ENCODE results near the gene DPF1. TPM values are rescaled to one million over a fixed set of nuclear protein-coding genes. Genes with fewer than 3 reads are reported as not detected.

The DPF1 gene
- total RNA-seq, 1 donor from 2014 or later = 6.0 TPM

- Mint-ChIP-seq H3K9me3 (ENCODE audit: unreplicated experiment) (no peaks in the 10 kb centered on the region), H3K36me3 (ENCODE audit: low read depth, unreplicated experiment) (peaks cover 2% of the 10 kb centered on the region), H3K4me1 (ENCODE audit: unreplicated experiment) (peaks cover 29% of the 10 kb centered on the region), H3K27ac (ENCODE audit: unreplicated experiment) (no peak overlapping the region), H3K27me3 (ENCODE audit: unreplicated experiment) (peaks cover 11% of the 10 kb centered on the region), H3K4me3 (ENCODE audit: unreplicated experiment) (no peak overlapping the region)
- DNase-seq (ENCODE audit: low spot score) = no peak
- no peak for TF ChIP-seq CTCF (IDR thresholded peaks at IDR 0.05; ENCODE audit: unreplicated experiment)
These were observed 43.9 kb upstream of the DPF1 start for GRCh38 chr19:38267761-38268483.

- Mint-ChIP-seq H3K4me1 (ENCODE audit: unreplicated experiment) (peaks cover 29% of the 10 kb centered on the region), H3K27ac (ENCODE audit: unreplicated experiment) (no peak overlapping the region), H3K36me3 (ENCODE audit: low read depth, unreplicated experiment) (peaks cover 3% of the 10 kb centered on the region), H3K4me3 (ENCODE audit: unreplicated experiment) (no peak overlapping the region), H3K27me3 (ENCODE audit: unreplicated experiment) (peaks cover 11% of the 10 kb centered on the region), H3K9me3 (ENCODE audit: unreplicated experiment) (no peaks in the 10 kb centered on the region)
- DNase-seq (ENCODE audit: low spot score) = no peak
- TF ChIP-seq CTCF (IDR thresholded peaks at IDR 0.05; ENCODE audit: unreplicated experiment) = no peak
These were observed 43.1 kb upstream of the DPF1 start for GRCh38 chr19:38266981-38267597.

DNA sequence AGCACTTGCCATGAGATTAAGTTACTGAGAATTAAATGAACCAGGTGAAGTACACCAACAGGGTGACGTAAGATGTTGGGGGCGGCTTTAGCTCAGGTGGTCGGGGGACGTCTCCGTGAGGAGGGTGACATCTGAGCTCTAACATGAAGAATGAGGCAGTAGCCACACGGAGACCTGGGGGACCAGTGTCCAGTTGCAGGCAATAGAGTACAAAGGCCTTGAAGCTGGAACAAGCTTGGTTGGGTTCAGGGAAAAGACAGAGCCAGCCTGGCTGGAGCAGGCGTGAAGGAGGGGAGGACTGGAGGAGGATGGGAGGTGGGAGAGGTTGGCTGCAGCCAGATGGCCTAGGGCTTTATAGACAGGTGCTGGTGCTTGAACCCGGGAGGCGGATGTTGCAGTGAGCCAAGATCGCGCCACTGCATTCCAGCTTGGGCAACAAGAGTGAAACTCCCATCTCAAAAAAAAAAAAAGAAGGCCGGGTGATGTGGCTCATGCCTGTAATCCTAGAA lies 42.0 kb upstream of the DPF1 start:
- Mint-ChIP-seq H3K4me1 (ENCODE audit: unreplicated experiment) (peaks cover 29% of the 10 kb centered on the region), H3K4me3 (ENCODE audit: unreplicated experiment) (no peak overlapping the region), H3K27ac (ENCODE audit: unreplicated experiment) (no peak overlapping the region), H3K27me3 (ENCODE audit: unreplicated experiment) (peaks cover 11% of the 10 kb centered on the region), H3K36me3 (ENCODE audit: low read depth, unreplicated experiment) (peaks cover 3% of the 10 kb centered on the region), H3K9me3 (ENCODE audit: unreplicated experiment) (no peaks in the 10 kb centered on the region)
- no peak for DNase-seq (ENCODE audit: low spot score)
- TF ChIP-seq CTCF (IDR thresholded peaks at IDR 0.05; ENCODE audit: unreplicated experiment) = no peak

- Mint-ChIP-seq H3K36me3 (ENCODE audit: low read depth, unreplicated experiment) (peaks cover 3% of the 10 kb centered on the region), H3K4me1 (ENCODE audit: unreplicated experiment) (peaks cover 29% of the 10 kb centered on the region), H3K9me3 (ENCODE audit: unreplicated experiment) (no peaks in the 10 kb centered on the region), H3K4me3 (ENCODE audit: unreplicated experiment) (peak overlapping the region; percentile 96), H3K27me3 (ENCODE audit: unreplicated experiment) (peaks cover 11% of the 10 kb centered on the region), H3K27ac (ENCODE audit: unreplicated experiment) (peak overlapping the region; percentile 76)
- TF ChIP-seq CTCF (IDR thresholded peaks at IDR 0.05; ENCODE audit: unreplicated experiment) = no peak
- no peak for DNase-seq (ENCODE audit: low spot score)
These were observed 41.3 kb upstream of the DPF1 start for GRCh38 chr19:38265213-38265861.

Measured in endothelial cell (in vitro differentiated cells).